GM12892 (cell line): ENCODE data around the gene KPNA3.

Experiments
- DNase-seq: peaks from one replicate; pipeline ENCODE4 v3.0.0; 2011; ENCODE audit not compliant: insufficient read length
- FAIRE-seq: peaks from 2 replicates; lab custom pipeline; 2011; peaks lifted over from hg19 to GRCh38; lab: Jason Lieb, UNC
- POLR2A ChIP-seq: IDR thresholded peaks from 2 replicates; pipeline ENCODE4 v1.6.1; 2011; ENCODE audit warnings: low read depth, low read length, control low read depth
- POLR2AphosphoS5 ChIP-seq: IDR thresholded peaks from 2 replicates; pipeline ENCODE4 v1.6.1; 2011; ENCODE audit warnings: low read depth, low read length, control low read depth
- TAF1 ChIP-seq: IDR thresholded peaks from 2 replicates; pipeline ENCODE4 v1.6.1; 2011; ENCODE audit warnings: low read depth, mild to moderate bottlenecking, control low read depth, low read length, borderline replicate concordance

The KPNA3 gene

GRCh38 chr13:49690133-49690994 is 102.1 kb downstream of the KPNA3 start:
- FAIRE-seq (no peak), DNase-seq (no peak)
- TF ChIP-seq POLR2AphosphoS5 (no peak), TAF1 (no peak), POLR2A (no peak)

GRCh38 chr13:49683489-49683888 is 109.0 kb downstream of the KPNA3 start:
- no peak for FAIRE-seq
- DNase-seq, result no peak
- TF ChIP-seq POLR2AphosphoS5 (no peak), TAF1 (no peak), POLR2A (no peak)

- TF ChIP-seq POLR2AphosphoS5, result no peak
- no peak for TF ChIP-seq TAF1
- DNase-seq (no peak), FAIRE-seq (no peak)
These were observed 110.5 kb downstream of the KPNA3 start for GRCh38 chr13:49681842-49682435.

- no peak for TF ChIP-seq POLR2A
- no peak for TF ChIP-seq POLR2AphosphoS5
- TF ChIP-seq TAF1, result no peak
- no peak for DNase-seq
- no peak for FAIRE-seq
These were observed 113.2 kb downstream of the KPNA3 start for GRCh38 chr13:49679246-49679645.

- TF ChIP-seq POLR2AphosphoS5, result no peak
- no peak for FAIRE-seq
- no peak for DNase-seq
These were observed 114.1 kb downstream of the KPNA3 start for GRCh38 chr13:49678191-49678914.

GRCh38 chr13:49676581-49677298 is 115.7 kb downstream of the KPNA3 start:
- FAIRE-seq (no peak), DNase-seq (no peak)
- TF ChIP-seq TAF1 (no peak), POLR2AphosphoS5 (no peak), POLR2A (no peak)

GRCh38 chr13:49670828-49671227 is 121.7 kb downstream of the KPNA3 start:
- TF ChIP-seq POLR2AphosphoS5 (no peak), TAF1 (no peak), POLR2A (no peak)
- no peak for FAIRE-seq
- no peak for DNase-seq

GRCh38 chr13:49669735-49670309 is 122.7 kb downstream of the KPNA3 start:
- FAIRE-seq, result peak; percentile 96
- DNase-seq, result no peak
- TF ChIP-seq POLR2AphosphoS5, result no peak
- TF ChIP-seq TAF1, result no peak
- no peak for TF ChIP-seq POLR2A

- no peak for TF ChIP-seq POLR2A
- no peak for TF ChIP-seq POLR2AphosphoS5
- no peak for TF ChIP-seq TAF1
- FAIRE-seq (no peak), DNase-seq (no peak)
These were observed 124.7 kb downstream of the KPNA3 start for GRCh38 chr13:49667773-49668172.

GRCh38 chr13:49664606-49665005 is 127.9 kb downstream of the KPNA3 start:
- DNase-seq, result no peak
- TF ChIP-seq POLR2A, result no peak
- TF ChIP-seq TAF1, result no peak
- no peak for TF ChIP-seq POLR2AphosphoS5
- no peak for FAIRE-seq

- DNase-seq (no peak), FAIRE-seq (no peak)
- no peak for TF ChIP-seq POLR2AphosphoS5
- no peak for TF ChIP-seq POLR2A
- no peak for TF ChIP-seq TAF1
These were observed 135.2 kb downstream of the KPNA3 start for GRCh38 chr13:49657241-49657641.

GRCh38 chr13:49655906-49656305 is 136.6 kb downstream of the KPNA3 start:
- FAIRE-seq (no peak), DNase-seq (no peak)
- no peak for TF ChIP-seq POLR2AphosphoS5
